ENCODE data around the gene CENPC.
A peak's percentile ranks its signal among the peaks of the same experiment; 100 is the strongest.
"Not testable (repeated sequence)": the region's sequence is repeated elsewhere in the genome, so short reads cannot be mapped to it uniquely, and the experiment has no call there.

CENPC gene

GRCh38 chr4:67549123-67549522 is 3.8 kb upstream of the CENPC start:
- DNase-seq, result peak; percentile 3

- no peak for DNase-seq
These were observed 1.7 kb upstream of the CENPC start for GRCh38 chr4:67546971-67547370.

GRCh38 chr4:67546004-67546356 is 677 bp upstream of the CENPC start:
- peak; percentile 59 for DNase-seq

GRCh38 chr4:67542076-67542475 is 3.2 kb downstream of the CENPC start:
- no peak for DNase-seq

- no peak for DNase-seq
These were observed 5.5 kb downstream of the CENPC start for GRCh38 chr4:67539830-67540229.

- DNase-seq, result no peak
These were observed 9.9 kb downstream of the CENPC start for GRCh38 chr4:67535280-67535840.

GRCh38 chr4:67533112-67533511 is 12.2 kb downstream of the CENPC start:
- no peak for DNase-seq

GRCh38 chr4:67532397-67532796 is 12.9 kb downstream of the CENPC start:
- DNase-seq, result not testable (repeated sequence)

- DNase-seq, result peak; percentile 73
These were observed 13.8 kb downstream of the CENPC start for GRCh38 chr4:67531379-67531962.

GRCh38 chr4:67524140-67524539 is 21.2 kb downstream of the CENPC start:
- DNase-seq, result not testable (repeated sequence)

GRCh38 chr4:67522851-67523671 is 22.2 kb downstream of the CENPC start:
- DNase-seq, result no peak

- DNase-seq, result no peak
These were observed 23.1 kb downstream of the CENPC start for GRCh38 chr4:67522230-67522629.

GRCh38 chr4:67521506-67521905 is 23.8 kb downstream of the CENPC start:
- no peak for DNase-seq

GRCh38 chr4:67520141-67520540 is 25.2 kb downstream of the CENPC start:
- DNase-seq, result no peak

- DNase-seq, result no peak
These were observed 32.8 kb downstream of the CENPC start for GRCh38 chr4:67512501-67512900.

- no peak for DNase-seq
These were observed 44.9 kb downstream of the CENPC start for GRCh38 chr4:67500373-67500772.

- DNase-seq, result no peak
These were observed 45.5 kb downstream of the CENPC start for GRCh38 chr4:67499799-67500198.

GRCh38 chr4:67483868-67484602 is 61.3 kb downstream of the CENPC start:
- no peak for DNase-seq

- DNase-seq, result no peak
These were observed 64.5 kb downstream of the CENPC start for GRCh38 chr4:67480810-67481209.

- no peak for DNase-seq
These were observed 70.1 kb downstream of the CENPC start for GRCh38 chr4:67475155-67475554.

GRCh38 chr4:67470871-67471270 is 74.4 kb downstream of the CENPC start:
- no peak for DNase-seq

GRCh38 chr4:67468830-67469229 is 76.5 kb downstream of the CENPC start:
- no peak for DNase-seq

- no peak for DNase-seq
These were observed 78.6 kb downstream of the CENPC start for GRCh38 chr4:67466751-67467150.

- DNase-seq, result no peak
These were observed 79.6 kb downstream of the CENPC start for GRCh38 chr4:67465763-67466052.

All from SHP77 treated with DMSO at 0.1 percent for 48 hours (cell line).